Measurements from ENCODE around the gene DPH1.
A peak's percentile ranks its signal among the peaks of the same experiment; 100 is the strongest.
"Not testable (repeated sequence)": the region's sequence is repeated elsewhere in the genome, so short reads cannot be mapped to it uniquely, and the experiment has no call there.

The DPH1 gene

GRCh38 chr17:2029911-2030778 is at the start of gene DPH1:
DPH1 (plus strand) TSS chr17:2030153; CDS start chr17:2030170, 17 bp downstream.
- no peak for TF ChIP-seq CTCF (conservative IDR thresholded peaks at IDR 0.05)
- TF ChIP-seq ZFX (IDR thresholded peaks at IDR 0.05) = peak; percentile 70; the same call in 1 of the 2 replicates
- peak within 1 kb of the TSS; percentile 80 for H3K27ac ChIP-seq

- TF ChIP-seq CTCF (conservative IDR thresholded peaks at IDR 0.05) (no peak), ZFX (IDR thresholded peaks at IDR 0.05) (no peak)
- no peak overlapping the region for H3K27ac ChIP-seq
Measured at GRCh38 chr17:1980665-1981250, 49.2 kb upstream of the DPH1 start.

- H3K27ac ChIP-seq = not testable (repeated sequence)
Measured at GRCh38 chr17:1982793-1983366, 47.1 kb upstream of the DPH1 start.

GRCh38 chr17:1985093-1985492 is 44.9 kb upstream of the DPH1 start:
- no peak overlapping the region for H3K27ac ChIP-seq
- TF ChIP-seq CTCF (conservative IDR thresholded peaks at IDR 0.05) (no peak), ZFX (IDR thresholded peaks at IDR 0.05) (no peak)

GRCh38 chr17:1985686-1986085 is 44.3 kb upstream of the DPH1 start:
- no peak for TF ChIP-seq ZFX (IDR thresholded peaks at IDR 0.05)
- TF ChIP-seq CTCF (conservative IDR thresholded peaks at IDR 0.05) = no peak
- no peak overlapping the region for H3K27ac ChIP-seq

GRCh38 chr17:1986783-1987451 is 43.0 kb upstream of the DPH1 start:
- H3K27ac ChIP-seq = no peak overlapping the region
- TF ChIP-seq CTCF (conservative IDR thresholded peaks at IDR 0.05) = no peak
- no peak for TF ChIP-seq ZFX (IDR thresholded peaks at IDR 0.05)

- H3K27ac ChIP-seq = no peak overlapping the region
- TF ChIP-seq ZFX (IDR thresholded peaks at IDR 0.05) (no peak), CTCF (conservative IDR thresholded peaks at IDR 0.05) (no peak)
Measured at GRCh38 chr17:1989135-1989534, 40.8 kb upstream of the DPH1 start.

All from C4-2B (cell line).